GM12801 (cell line): ENCODE measurements around the gene LHX2.

Experiments
- CTCF ChIP-seq: IDR thresholded peaks from one replicate; pipeline ENCODE4 v1.5.1; 2011; ENCODE audit warnings: control low read depth; ENCODE audit not compliant: insufficient read length; ENCODE audit errors: extremely low read depth

Gene LHX2

GRCh38 chr9:124008303-124008693, 3.3 kb upstream of the LHX2 start:
- no peak for TF ChIP-seq CTCF

GRCh38 chr9:124008694-124009530, 2.7 kb upstream of the LHX2 start:
- TF ChIP-seq CTCF, result no peak

GRCh38 chr9:124009531-124010217, 1.9 kb upstream of the LHX2 start:
- no peak for TF ChIP-seq CTCF

- TF ChIP-seq CTCF, result no peak
Observed at GRCh38 chr9:124010303-124010664, 1.3 kb upstream of the LHX2 start.

GRCh38 chr9:124010665-124011321, 775 bp upstream of the LHX2 start:
- TF ChIP-seq CTCF, result no peak

- no peak for TF ChIP-seq CTCF
Observed at GRCh38 chr9:124012368-124013301, 1.1 kb downstream of the LHX2 start.
